GM03348 (cell line): ENCODE data around the gene TRIM63.

Experiments
- DNase-seq: peaks from one replicate; pipeline ENCODE4 v3.0.0; 2012; ENCODE audit warnings: low spot score

Gene TRIM63

GRCh38 chr1:26055041-26055440, 12.4 kb downstream of the TRIM63 start:
- DNase-seq = no peak

- no peak for DNase-seq
These were observed 13.5 kb downstream of the TRIM63 start for GRCh38 chr1:26053718-26054560.

GRCh38 chr1:26050248-26050640, 17.2 kb downstream of the TRIM63 start:
- no peak for DNase-seq

GRCh38 chr1:26049531-26050247, 17.7 kb downstream of the TRIM63 start:
- no peak for DNase-seq

- DNase-seq = no peak
These were observed 20.1 kb downstream of the TRIM63 start for GRCh38 chr1:26047278-26047874.

GRCh38 chr1:26046246-26047095, 21.0 kb downstream of the TRIM63 start:
- DNase-seq = no peak

- DNase-seq = no peak
These were observed 21.6 kb downstream of the TRIM63 start, which contains the start of gene SLC30A2 for GRCh38 chr1:26045722-26046245. Gene SLC30A2, minus strand, starts transcription at chr1:26046118. Its CDS starts 222 bp downstream, at chr1:26045896.

- DNase-seq = no peak
These were observed 22.3 kb downstream of the TRIM63 start for GRCh38 chr1:26044971-26045721.

- no peak for DNase-seq
These were observed 23.0 kb downstream of the TRIM63 start for GRCh38 chr1:26044414-26044813.

GRCh38 chr1:26043765-26044164, 23.7 kb downstream of the TRIM63 start:
- no peak for DNase-seq

GRCh38 chr1:26041978-26042377, 25.5 kb downstream of the TRIM63 start:
- DNase-seq = no peak

- no peak for DNase-seq
These were observed 26.0 kb downstream of the TRIM63 start for GRCh38 chr1:26041401-26041800.

GRCh38 chr1:26038904-26039303, 28.5 kb downstream of the TRIM63 start:
- DNase-seq = no peak

GRCh38 chr1:26038477-26038876, 29.0 kb downstream of the TRIM63 start:
- no peak for DNase-seq

- no peak for DNase-seq
These were observed 29.5 kb downstream of the TRIM63 start for GRCh38 chr1:26037904-26038303.

- no peak for DNase-seq
These were observed 30.6 kb downstream of the TRIM63 start for GRCh38 chr1:26036756-26037281.

GRCh38 chr1:26035959-26036755, 31.3 kb downstream of the TRIM63 start:
- peak; percentile 95 for DNase-seq

- DNase-seq = peak; percentile 98
These were observed 32.0 kb downstream of the TRIM63 start for GRCh38 chr1:26035203-26035958.
